VCaP (cell line): ENCODE measurements around the gene KRT6A.

Experiments
- H3K27ac ChIP-seq: fragments of 450-650 bp; 2 replicates; pipeline ENCODE4 v1.5.1; 2017
- CTCF ChIP-seq: fragments of 450-650 bp; conservative IDR thresholded peaks from 2 replicates; pipeline ENCODE4 v1.5.1; 2017; ENCODE audit warnings: mild to moderate bottlenecking, moderate library complexity

Gene KRT6A

GRCh38 chr12:52535574-52535973 lies 42.5 kb upstream of the KRT6A start:
- no peak for TF ChIP-seq CTCF
- H3K27ac ChIP-seq = no peak overlapping the region

GRCh38 chr12:52534482-52534881 lies 41.4 kb upstream of the KRT6A start:
- TF ChIP-seq CTCF = no peak

GRCh38 chr12:52533686-52534470 lies 40.8 kb upstream of the KRT6A start:
- TF ChIP-seq CTCF = no peak
- H3K27ac ChIP-seq = no peak overlapping the region

More at GRCh38 chr12:52534482-52534881, 41.4 kb upstream of the KRT6A start:
- no peak overlapping the region for H3K27ac ChIP-seq

GRCh38 chr12:52532636-52533035 lies 39.6 kb upstream of the KRT6A start:
- no peak overlapping the region for H3K27ac ChIP-seq
- no peak for TF ChIP-seq CTCF

DNA sequence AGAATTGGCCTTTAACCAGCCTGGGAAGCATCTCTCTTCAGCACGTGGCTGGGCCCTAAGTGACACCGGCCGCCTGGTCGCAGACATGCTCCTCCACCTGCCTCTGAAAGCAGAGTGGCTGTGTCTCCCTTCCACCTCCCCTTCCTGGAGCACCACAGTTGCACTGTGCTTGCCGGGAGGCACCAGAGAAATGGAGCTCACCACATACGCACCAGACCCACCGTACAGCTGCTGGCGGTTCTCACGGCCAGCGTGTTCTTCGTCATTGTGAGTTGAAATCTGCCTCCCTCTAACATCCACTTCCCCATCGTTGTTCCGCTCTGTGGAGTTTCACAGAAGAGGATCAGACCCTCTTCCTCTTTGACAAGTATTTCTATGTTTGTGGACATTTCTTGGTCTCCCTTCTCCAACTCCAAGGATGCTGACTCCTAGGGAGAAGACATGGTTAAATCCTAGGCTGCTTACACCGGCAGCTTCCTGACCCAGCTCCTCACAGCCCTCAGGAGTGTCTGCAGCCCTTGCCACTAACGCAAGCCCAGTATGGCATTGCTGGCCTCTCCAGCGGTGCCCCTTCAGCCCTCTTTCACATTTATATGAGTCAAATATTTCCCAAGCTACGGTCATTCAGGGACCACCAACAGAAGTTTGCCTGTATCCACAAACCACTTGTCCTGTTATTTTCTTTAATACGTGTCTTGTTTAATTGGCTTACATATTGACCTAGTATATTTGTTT lies 38.7 kb upstream of the KRT6A start:
- no peak overlapping the region for H3K27ac ChIP-seq
- no peak for TF ChIP-seq CTCF

GRCh38 chr12:52530905-52531304 lies 37.8 kb upstream of the KRT6A start:
- TF ChIP-seq CTCF = no peak
- no peak overlapping the region for H3K27ac ChIP-seq

DNA sequence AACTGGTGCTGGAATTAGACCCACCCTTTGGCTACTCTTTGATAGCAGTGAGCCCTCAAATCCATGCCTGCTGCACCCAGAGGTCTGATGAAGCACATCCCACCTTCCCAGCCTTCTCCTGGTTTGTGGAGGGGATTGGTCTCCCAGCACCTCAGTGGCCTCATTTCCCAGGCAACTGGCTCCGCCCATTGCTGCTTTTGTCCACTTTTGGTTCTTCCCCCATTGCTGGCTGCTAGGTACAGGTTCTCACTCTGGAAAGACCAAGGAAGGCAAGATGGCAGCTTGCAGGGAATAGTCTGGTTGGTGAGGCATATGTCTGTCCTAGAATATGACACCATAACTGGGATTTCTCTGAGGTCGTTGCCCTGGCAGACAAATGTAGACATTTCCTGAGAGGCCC lies 37.3 kb upstream of the KRT6A start:
- no peak overlapping the region for H3K27ac ChIP-seq
- TF ChIP-seq CTCF = no peak
